T-helper 17 cell (primary cell): ENCODE results near the gene ALX3. TPM values are rescaled to one million over a fixed set of nuclear protein-coding genes. Genes with fewer than 3 reads are reported as not detected.
A peak's percentile ranks its signal among the peaks of the same experiment; 100 is the strongest.
"Not testable (repeated sequence)": the region's sequence is repeated elsewhere in the genome, so short reads cannot be mapped to it uniquely, and the experiment has no call there.

Experiments
- ATAC-seq: fragments of 150-1000 bp; cut with Tn5 transposase; 2 replicates; pipeline ENCODE4 v1.10.0; 2021; ENCODE audit warnings: mild to moderate bottlenecking, moderate library complexity
- DNase-seq, 3 donors: peaks; one replicate each; pipeline versions ENCODE4 v3.0.0 to v3.0.0-alpha.2; 2020 to 2021
- H3K9me3 ChIP-seq: one replicate; pipeline ENCODE4 v1.7.0; 2013; ENCODE audit warnings: low read length, mild to moderate bottlenecking; ENCODE audit not compliant: control insufficient read depth, poor library complexity, severe bottlenecking
- H3K27ac Mint-ChIP-seq: one replicate; pipeline ENCODE4 v1.8.0; 2022; ENCODE audit warnings: mild to moderate bottlenecking, moderate library complexity, mixed read lengths
- H3K27me3 Mint-ChIP-seq: one replicate; pipeline ENCODE4 v1.8.0; 2022; ENCODE audit warnings: mixed read lengths
- H3K36me3 Mint-ChIP-seq: one replicate; pipeline ENCODE4 v1.8.0; 2022; ENCODE audit warnings: low read depth, mixed read lengths
- H3K4me1 Mint-ChIP-seq: one replicate; pipeline ENCODE4 v1.8.0; 2022; ENCODE audit warnings: mild to moderate bottlenecking, mixed read lengths
- H3K4me3 Mint-ChIP-seq: one replicate; pipeline ENCODE4 v1.8.0; 2022; ENCODE audit warnings: mild to moderate bottlenecking, moderate library complexity, mixed read lengths
- total RNA-seq, 4 donors: library from RNA in 2 of 4; stranded (reverse) in 2 of 4; gene quantifications; one replicate each; pipeline ENCODE4 v1.2.3 and lab custom pipeline; 2022 to 2026

The ALX3 gene
- total RNA-seq, 2 donors from 2014 or later = not detected

DNA sequence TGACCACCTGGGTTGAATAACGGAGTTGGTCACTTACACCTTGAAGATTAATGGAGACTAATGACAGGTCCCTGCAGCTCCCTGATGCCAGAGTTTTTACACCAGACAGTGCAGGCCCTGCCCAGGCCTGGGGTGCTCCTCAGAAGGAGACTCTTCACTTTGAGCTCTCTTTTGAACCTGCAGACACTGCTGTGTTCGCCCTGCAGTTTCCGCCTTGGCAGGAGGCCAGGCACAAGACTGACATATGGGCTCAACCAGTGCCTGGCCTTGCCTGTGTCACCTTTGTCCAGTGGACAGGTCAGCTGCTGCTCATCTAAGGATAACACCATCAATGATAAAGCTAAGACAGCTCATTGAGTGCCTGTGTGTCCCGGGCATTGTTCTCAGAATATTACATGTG, 30.8 kb downstream of the ALX3 start:
- no peak for ATAC-seq
- Mint-ChIP-seq H3K4me1 (peaks cover 13% of the 10 kb centered on the region), H3K36me3 (peaks cover 8% of the 10 kb centered on the region), H3K27ac (no peak overlapping the region), H3K27me3 (no peaks in the 10 kb centered on the region), H3K4me3 (no peak overlapping the region)
- H3K9me3 ChIP-seq = no peaks in the 10 kb centered on the region
- DNase-seq = no peak

DNA sequence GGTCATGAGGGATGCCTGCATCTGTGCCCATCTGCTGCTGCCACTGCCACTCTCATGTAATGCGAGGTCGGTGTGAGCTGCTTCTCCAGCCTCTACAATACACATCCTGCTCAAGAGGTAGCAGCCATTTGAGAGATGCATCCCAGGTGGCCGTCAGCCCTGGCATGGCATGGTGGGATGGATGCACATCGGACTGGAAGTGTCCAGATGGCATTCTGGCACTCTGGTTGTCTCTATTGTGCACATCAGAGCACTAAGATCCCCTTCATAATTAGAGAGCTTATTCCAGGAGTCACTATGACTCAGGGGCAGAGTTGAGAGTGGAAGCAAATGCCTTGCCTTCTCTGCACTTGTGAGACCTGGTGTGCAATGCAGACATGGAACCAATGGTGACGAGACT, 32.2 kb downstream of the ALX3 start:
- peaks cover 7% of the 10 kb centered on the region for H3K36me3 Mint-ChIP-seq
- no peak overlapping the region for H3K27ac Mint-ChIP-seq
- no peaks in the 10 kb centered on the region for H3K9me3 ChIP-seq
- no peak overlapping the region for H3K4me3 Mint-ChIP-seq
- no peak for DNase-seq
- H3K4me1 Mint-ChIP-seq = peaks cover 23% of the 10 kb centered on the region
- no peak for ATAC-seq
- no peaks in the 10 kb centered on the region for H3K27me3 Mint-ChIP-seq

DNA sequence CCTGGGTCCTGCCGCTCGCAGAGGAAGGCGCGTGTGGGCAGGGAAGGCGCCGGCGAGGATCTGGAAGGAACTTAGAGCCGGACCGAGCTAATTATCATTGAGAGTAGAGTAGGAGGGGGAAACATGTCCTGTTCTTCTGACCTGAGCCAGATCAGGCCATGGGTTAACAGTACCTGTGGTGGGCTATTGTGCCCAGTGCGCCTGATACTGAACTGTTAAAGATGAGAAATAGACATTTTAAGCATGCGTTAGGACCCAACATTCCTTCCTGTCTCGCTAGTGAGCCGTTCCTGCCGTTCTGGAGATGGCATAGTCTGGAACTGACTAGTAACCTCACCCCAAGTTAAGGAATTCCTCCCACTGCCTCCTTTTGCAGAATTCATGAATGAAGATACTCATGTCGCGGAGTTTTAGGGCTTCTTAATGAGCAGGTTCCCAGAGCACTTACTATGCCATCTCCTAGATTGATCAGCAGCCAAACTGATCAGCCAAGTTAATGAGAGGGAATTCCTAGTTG, 35.2 kb downstream of the ALX3 start:
- DNase-seq (no peak), ATAC-seq (no peak)
- Mint-ChIP-seq H3K4me1 (peaks cover 37% of the 10 kb centered on the region), H3K36me3 (peaks cover 8% of the 10 kb centered on the region), H3K27ac (peak overlapping the region; percentile 86), H3K4me3 (peak overlapping the region; percentile 95), H3K27me3 (no peaks in the 10 kb centered on the region)
- no peaks in the 10 kb centered on the region for H3K9me3 ChIP-seq

DNA sequence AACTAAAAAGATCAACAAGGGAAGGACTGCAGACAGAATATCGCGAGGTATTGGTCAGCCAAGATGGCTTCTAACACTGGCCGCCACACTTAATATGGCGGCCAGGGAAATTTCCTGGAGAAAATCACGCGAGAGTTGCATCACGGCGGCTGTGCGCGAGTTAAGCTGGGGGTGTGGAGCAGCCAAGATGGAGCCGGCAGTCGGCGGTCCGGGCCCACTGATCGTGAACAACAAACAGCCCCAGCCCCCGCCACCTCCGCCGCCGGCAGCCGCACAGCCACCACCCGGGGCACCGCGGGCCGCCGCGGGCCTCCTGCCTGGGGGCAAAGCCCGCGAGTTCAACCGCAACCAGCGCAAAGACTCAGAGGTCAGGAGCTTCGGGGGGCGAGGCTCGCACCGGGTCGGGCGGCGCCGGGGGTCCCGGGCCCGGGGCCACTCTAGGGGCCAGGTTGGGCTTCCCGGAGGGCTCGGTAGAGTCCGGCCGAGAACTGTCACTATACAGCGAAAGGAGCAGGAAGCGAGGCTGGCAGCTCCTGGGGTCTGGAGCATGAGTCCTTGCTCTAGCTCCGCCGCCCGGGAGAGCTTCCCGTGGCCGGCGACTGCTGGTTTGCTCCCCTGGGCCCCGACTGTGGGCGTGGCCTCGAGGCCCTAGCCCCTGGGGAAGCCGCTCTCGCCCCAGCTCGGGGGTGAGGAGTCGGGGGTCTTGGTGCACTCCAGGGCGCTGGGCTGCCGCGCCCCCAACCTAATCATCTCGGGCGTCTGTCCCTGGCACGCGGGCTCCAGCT, 35.8 kb downstream of the ALX3 start, which contains the start of gene STRIP1:
Gene STRIP1 (plus strand): TSS at position 174 of the 785 bp plus-strand sequence. CDS start 14 bp downstream, at position 188.
- H3K9me3 ChIP-seq = no peaks in the 10 kb centered on the region
- H3K27ac Mint-ChIP-seq = peak within 1 kb of the TSS; percentile 86
- DNase-seq (peak; percentile 78 to 87 (median 86)), ATAC-seq (peak; percentile 96)
- peaks cover 8% of the 10 kb centered on the region for H3K36me3 Mint-ChIP-seq
- peaks cover 37% of the 10 kb centered on the region for H3K4me1 Mint-ChIP-seq
- H3K4me3 Mint-ChIP-seq = peak within 1 kb of the TSS; percentile 95
- H3K27me3 Mint-ChIP-seq = no peaks in the 10 kb centered on the region

DNA sequence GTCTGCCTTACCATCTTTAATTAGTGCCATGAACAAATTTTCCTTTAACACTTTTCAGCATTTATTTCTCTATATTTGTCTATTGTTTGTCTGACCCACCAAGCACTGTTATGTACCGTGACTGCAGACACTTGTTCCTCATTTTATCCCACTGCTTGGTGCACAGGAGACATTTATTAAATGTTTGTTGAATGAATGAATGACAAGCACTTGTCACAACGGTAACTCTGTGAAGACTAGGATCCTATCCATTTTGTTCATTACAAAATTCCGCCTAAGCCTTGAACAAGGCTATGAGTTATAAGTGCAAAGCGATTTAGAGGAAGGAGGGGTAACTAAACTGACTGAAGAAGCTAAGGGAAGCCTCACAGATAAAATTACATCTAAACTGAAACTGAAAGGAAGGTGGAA, 36.4 kb downstream of the ALX3 start:
- peaks cover 34% of the 10 kb centered on the region for H3K4me1 Mint-ChIP-seq
- peak overlapping the region; percentile 95 for H3K4me3 Mint-ChIP-seq
- H3K27ac Mint-ChIP-seq = peak overlapping the region; percentile 86
- DNase-seq (no peak), ATAC-seq (no peak)
- no peaks in the 10 kb centered on the region for H3K9me3 ChIP-seq
- H3K27me3 Mint-ChIP-seq = no peaks in the 10 kb centered on the region
- peaks cover 8% of the 10 kb centered on the region for H3K36me3 Mint-ChIP-seq

DNA sequence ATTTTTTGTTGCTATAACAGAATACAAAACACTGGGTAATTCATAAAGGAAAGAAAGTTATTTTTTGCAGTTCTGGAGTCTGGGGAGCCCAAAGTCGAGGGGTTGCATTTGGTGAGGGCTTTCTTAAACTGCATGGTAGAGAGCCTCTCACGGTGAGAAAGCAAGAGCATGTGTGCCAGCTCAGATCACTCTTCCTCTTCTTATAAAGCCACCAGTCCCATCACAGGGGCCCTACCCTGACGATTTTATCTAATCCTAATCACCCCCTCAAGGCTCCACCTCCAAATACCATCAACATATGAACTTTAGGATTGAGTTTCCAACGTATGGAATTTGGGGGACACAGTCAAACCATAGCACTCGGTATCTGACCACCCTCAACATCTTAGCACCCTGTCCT, 37.1 kb downstream of the ALX3 start:
- Mint-ChIP-seq H3K4me1 (peaks cover 34% of the 10 kb centered on the region), H3K4me3 (peak overlapping the region; percentile 95), H3K36me3 (peaks cover 7% of the 10 kb centered on the region), H3K27ac (peak overlapping the region; percentile 86), H3K27me3 (no peaks in the 10 kb centered on the region)
- DNase-seq = no peak
- no peaks in the 10 kb centered on the region for H3K9me3 ChIP-seq
- no peak for ATAC-seq

DNA sequence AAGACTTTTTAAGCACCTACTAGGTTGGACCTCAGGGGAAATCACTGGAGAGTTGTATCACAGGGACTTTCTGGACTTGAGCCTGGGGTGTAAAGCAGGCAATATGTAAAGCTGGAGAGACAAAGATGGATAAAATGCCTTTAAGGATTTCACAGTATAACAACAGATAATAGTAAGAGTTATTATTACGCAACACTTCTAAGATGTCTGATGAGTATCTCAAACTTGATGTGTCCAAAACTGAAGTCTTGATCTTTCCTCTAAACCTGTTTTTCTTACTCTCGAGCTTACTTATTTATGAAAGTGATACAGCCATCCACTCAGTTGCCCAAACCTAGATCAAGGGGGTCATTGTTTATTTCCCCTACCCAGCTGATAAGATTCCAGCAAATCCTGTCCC, 38.1 kb downstream of the ALX3 start:
- Mint-ChIP-seq H3K4me1 (peaks cover 34% of the 10 kb centered on the region), H3K36me3 (peaks cover 5% of the 10 kb centered on the region), H3K27ac (peak overlapping the region; percentile 96), H3K27me3 (no peaks in the 10 kb centered on the region), H3K4me3 (peak overlapping the region; percentile 46)
- H3K9me3 ChIP-seq = no peaks in the 10 kb centered on the region
- ATAC-seq = no peak
- DNase-seq = no peak

DNA sequence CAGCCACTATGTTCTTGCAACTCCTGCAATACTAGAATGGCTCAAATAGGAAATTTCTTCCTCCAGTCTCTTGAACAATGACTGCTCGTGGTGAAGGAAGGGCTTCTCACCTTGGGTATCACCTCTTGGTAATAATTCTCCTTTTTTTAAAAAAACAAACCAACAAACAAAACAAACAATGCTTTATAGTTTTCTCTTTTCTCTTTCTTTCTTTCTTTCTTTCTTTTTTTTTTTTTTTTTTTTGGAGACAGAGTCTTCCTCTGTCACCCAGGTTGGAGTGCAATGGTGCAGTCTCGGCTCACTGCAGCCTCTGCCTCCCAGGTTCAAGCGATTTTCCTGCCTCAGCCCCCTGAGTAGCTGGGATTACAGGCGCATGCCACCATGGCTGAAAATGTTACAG, 39.8 kb downstream of the ALX3 start:
- not testable (repeated sequence) for H3K36me3 Mint-ChIP-seq, H3K27me3 Mint-ChIP-seq, H3K9me3 ChIP-seq, ATAC-seq, DNase-seq
- H3K4me1 Mint-ChIP-seq = peaks cover 31% of the 10 kb centered on the region
- peak overlapping the region; percentile 87 for H3K4me3 Mint-ChIP-seq
- peak overlapping the region; percentile 96 for H3K27ac Mint-ChIP-seq

DNA sequence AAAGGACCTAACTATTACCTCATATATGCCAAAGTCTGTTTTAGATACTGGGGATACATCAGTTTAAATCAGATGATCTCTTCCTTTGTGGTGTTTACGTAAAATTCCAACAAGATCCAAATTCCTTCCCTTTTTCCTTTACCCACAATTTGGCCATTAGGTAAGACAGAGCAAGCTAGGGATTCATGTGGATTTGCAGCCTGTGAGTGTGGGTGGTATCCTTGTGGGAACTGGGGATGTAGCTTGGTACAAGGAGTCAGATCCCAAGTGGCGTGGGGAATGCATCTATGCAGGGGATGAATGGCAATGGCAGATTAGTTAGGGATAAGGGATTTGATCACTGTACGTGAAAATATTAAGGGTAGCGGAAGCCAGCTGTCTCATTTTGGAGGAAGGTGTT, 45.9 kb downstream of the ALX3 start:
- H3K4me1 Mint-ChIP-seq = peaks cover 6% of the 10 kb centered on the region

DNA sequence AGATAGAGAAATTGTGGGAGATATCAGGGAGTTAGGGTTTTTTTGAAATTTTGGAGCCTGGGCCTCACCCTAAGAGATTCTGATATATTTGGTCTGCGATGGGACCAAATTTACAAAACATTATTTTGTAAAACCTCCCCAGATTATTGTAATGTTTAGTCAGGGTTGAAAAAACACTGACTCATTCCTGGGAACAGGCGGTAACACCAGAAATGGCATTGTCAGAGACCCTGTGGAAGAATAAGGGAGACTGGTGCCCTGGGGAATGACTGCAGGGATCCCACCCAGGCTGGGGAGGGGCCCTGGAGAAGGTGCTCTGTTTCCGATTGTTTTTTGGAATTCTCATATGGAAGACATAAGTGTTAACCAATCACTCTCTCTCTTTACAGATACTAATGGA, 49.2 kb downstream of the ALX3 start:
- H3K4me3 Mint-ChIP-seq = no peak overlapping the region
- H3K36me3 Mint-ChIP-seq = peaks cover 17% of the 10 kb centered on the region
- DNase-seq = no peak
- H3K9me3 ChIP-seq = no peaks in the 10 kb centered on the region
- no peak overlapping the region for H3K27ac Mint-ChIP-seq
- peaks cover 6% of the 10 kb centered on the region for H3K4me1 Mint-ChIP-seq
- ATAC-seq = no peak
- H3K27me3 Mint-ChIP-seq = no peaks in the 10 kb centered on the region

More for the DNA sequence above, 45.9 kb downstream of the ALX3 start:
- Mint-ChIP-seq H3K27me3 (no peaks in the 10 kb centered on the region), H3K4me3 (no peak overlapping the region), H3K36me3 (peaks cover 10% of the 10 kb centered on the region), H3K27ac (peak overlapping the region; percentile 19)
- DNase-seq (no peak), ATAC-seq (no peak)
- H3K9me3 ChIP-seq = no peaks in the 10 kb centered on the region

DNA sequence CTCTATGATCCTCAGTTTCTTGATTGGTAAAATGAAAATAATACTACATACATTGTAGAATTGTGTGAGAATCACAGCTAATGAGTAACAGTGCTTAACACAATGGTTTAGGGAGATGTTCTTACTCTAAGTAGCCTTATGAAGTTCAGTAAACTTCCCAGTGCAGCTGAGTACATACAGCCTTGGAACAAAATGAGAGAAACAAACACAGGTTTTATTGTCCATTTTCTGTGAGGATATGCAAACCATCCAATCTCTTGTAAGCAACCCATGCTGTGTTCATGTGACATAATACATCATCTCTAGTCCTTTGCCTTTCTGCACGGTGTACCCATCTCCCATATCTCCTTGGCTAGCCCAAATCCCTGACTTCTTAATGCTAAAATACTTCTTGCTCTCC, 50.7 kb downstream of the ALX3 start:
- DNase-seq = no peak
- Mint-ChIP-seq H3K4me3 (no peak overlapping the region), H3K36me3 (peaks cover 20% of the 10 kb centered on the region), H3K4me1 (peaks cover 6% of the 10 kb centered on the region), H3K27ac (no peak overlapping the region), H3K27me3 (no peaks in the 10 kb centered on the region)
- no peak for ATAC-seq
- no peaks in the 10 kb centered on the region for H3K9me3 ChIP-seq

DNA sequence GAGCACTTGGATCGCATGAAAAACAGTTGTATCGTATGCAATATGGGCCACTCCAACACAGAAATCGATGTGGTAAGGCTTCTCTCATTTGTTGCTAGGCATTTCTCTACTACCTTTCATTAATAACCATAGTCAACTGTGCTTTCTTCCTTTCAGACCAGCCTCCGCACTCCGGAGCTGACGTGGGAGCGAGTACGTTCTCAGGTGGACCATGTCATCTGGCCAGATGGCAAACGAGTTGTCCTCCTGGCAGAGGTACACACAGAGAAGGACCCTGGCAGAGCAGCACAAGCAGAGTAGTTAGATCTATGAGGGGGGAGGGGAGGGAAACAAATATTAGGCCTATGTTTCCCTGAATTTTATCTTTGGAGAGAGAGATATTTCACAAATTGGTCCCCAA, 52.1 kb downstream of the ALX3 start:
- H3K9me3 ChIP-seq = no peaks in the 10 kb centered on the region
- Mint-ChIP-seq H3K4me1 (peaks cover 6% of the 10 kb centered on the region), H3K27me3 (no peaks in the 10 kb centered on the region), H3K36me3 (peaks cover 21% of the 10 kb centered on the region), H3K27ac (no peak overlapping the region), H3K4me3 (no peak overlapping the region)
- ATAC-seq = no peak
- DNase-seq = no peak

DNA sequence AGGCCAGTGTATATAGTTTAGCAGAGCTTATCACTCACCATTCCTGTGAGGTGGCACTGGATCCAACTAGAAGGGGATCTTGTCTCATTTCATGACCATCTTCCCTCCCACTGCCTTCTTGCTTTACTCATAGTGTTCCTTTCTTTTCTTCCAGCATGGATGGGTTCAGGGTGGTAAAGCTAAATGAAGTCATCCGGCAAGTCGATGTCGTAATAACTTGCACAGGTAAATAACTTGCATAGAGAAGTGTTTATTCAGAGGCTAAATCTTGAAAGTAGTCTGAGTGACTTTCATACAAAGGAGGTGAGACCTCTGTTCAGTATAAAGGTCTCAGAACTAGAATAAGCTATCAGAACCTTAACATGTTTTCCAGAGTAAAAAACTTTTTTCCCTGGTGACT, 52.7 kb downstream of the ALX3 start:
- Mint-ChIP-seq H3K36me3 (peaks cover 18% of the 10 kb centered on the region), H3K4me1 (peaks cover 6% of the 10 kb centered on the region), H3K4me3 (no peak overlapping the region), H3K27ac (no peak overlapping the region), H3K27me3 (no peaks in the 10 kb centered on the region)
- no peak for DNase-seq
- no peaks in the 10 kb centered on the region for H3K9me3 ChIP-seq
- ATAC-seq = no peak
